Measurements from ENCODE around the gene PDE4A. TPM values are rescaled to one million over a fixed set of nuclear protein-coding genes. Genes with fewer than 3 reads are reported as not detected.

PDE4A gene
- total and polyA plus RNA-seq, 2 donors (not counting 3 experiments of a cell fraction or from before 2014, with no cell fraction given), result 3.8 to 10.0 TPM

DNA sequence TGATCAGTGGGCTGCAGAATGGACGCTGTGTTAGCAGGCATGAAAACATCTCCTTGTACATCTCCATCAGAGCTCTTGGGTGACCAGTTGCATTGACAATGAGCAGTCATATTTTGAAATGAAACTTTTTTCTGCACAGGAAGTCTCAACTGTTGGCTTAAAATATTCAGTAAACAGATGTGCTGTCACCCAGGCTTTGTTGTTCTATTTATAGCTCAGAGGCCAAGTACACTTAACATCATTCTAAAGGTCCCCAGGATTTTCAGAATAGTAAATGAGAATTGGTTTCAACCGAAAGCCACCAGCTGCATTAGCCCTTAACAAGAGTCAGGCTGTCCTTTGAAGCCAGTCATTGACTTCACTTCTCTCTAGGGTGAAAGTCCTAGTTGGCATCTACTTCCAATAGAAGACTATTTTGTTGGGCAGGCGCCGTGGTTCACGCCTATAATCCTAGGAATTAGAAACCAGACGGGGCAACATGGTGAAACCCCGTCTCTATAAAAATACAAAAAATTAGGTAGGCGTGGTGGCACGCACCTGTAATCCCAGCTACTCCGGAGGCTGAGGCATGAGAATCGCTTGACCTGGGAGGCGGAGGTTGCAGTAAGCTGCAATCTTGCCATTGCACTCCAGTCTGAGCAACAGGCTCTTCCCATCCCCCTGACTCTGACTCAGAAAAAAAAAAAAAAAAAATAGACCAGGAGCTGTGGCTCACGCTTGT is 7.9 kb upstream of the PDE4A start:
- Histone ChIP-seq H3K4me1 (ENCODE audit: control insufficient read depth, extremely low read depth, insufficient read depth, low read length) (peaks cover 4% of the 10 kb centered on the region), H3K4me3 (replicated peaks in 1 of 3; ENCODE audit: insufficient read depth in 1 of 3, low read depth in 1 of 3, low read length in 3 of 3) (no peak overlapping the region), H2AFZ (ENCODE audit: low read depth, low read length) (no peak overlapping the region), H3K36me3 (ENCODE audit: control insufficient read depth in 2 of 2, extremely low read depth in 1 of 2, insufficient read depth in 2 of 2, low read length in 2 of 2) (no peaks in the 10 kb centered on the region), H3K9ac (replicated peaks; ENCODE audit: extremely low read depth, insufficient read depth, low read length) (no peak overlapping the region), H3K27me3 (ENCODE audit: control insufficient read depth in 2 of 2, insufficient read depth in 2 of 2, low read length in 2 of 2) (peaks cover 7 to 13% of the 10 kb centered on the region in 2 experiments), H3K4me2 (ENCODE audit: insufficient read depth, low read length) (no peak overlapping the region), H4K20me1 (replicated peaks; ENCODE audit: control insufficient read depth, extremely low read depth, insufficient read depth, low read length) (no peaks in the 10 kb centered on the region), H3K9me1 (replicated peaks; ENCODE audit: control insufficient read depth, extremely low read depth, insufficient read depth, low read length) (no peaks in the 10 kb centered on the region), H3K9me3 (replicated peaks; ENCODE audit: control insufficient read depth, insufficient read depth, low read length) (no peaks in the 10 kb centered on the region), H3K79me2 (ENCODE audit: control insufficient read depth, insufficient read depth, low read length) (no peaks in the 10 kb centered on the region), H3K27ac (ENCODE audit: insufficient read depth, low read depth, low read length) (no peak overlapping the region)
- DNase-seq (ENCODE audit: low read depth, low spot score) (no peak), FAIRE-seq (no peak)
- ChIA-PET CTCF (interaction anchor here (1.4 to 7.5 kb wide), 4 partner anchors 7 to 42 kb away, joined by 4 to 108 read pairs (median 7); partner anchors contain the start of gene CDC37), POLR2A (interaction anchor here (0.6 kb wide), 1 partner anchor 908 kb away, joined by 5 read pairs; no protein-coding TSS in a partner anchor)
- TF ChIP-seq FOS (IDR thresholded peaks at IDR 0.05; ENCODE audit: borderline replicate concordance, insufficient read depth, low read length) (no peak), POLR2A (IDR thresholded peaks at IDR 0.05; ENCODE audit: low read depth, low read length) (no peak)
- TF ChIP-seq, protein P1, sequence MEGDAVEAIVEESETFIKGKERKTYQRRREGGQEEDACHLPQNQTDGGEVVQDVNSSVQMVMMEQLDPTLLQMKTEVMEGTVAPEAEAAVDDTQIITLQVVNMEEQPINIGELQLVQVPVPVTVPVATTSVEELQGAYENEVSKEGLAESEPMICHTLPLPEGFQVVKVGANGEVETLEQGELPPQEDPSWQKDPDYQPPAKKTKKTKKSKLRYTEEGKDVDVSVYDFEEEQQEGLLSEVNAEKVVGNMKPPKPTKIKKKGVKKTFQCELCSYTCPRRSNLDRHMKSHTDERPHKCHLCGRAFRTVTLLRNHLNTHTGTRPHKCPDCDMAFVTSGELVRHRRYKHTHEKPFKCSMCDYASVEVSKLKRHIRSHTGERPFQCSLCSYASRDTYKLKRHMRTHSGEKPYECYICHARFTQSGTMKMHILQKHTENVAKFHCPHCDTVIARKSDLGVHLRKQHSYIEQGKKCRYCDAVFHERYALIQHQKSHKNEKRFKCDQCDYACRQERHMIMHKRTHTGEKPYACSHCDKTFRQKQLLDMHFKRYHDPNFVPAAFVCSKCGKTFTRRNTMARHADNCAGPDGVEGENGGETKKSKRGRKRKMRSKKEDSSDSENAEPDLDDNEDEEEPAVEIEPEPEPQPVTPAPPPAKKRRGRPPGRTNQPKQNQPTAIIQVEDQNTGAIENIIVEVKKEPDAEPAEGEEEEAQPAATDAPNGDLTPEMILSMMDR (IDR thresholded peaks at IDR 0.05; ENCODE audit: extremely low read depth in 1 of 2, insufficient read depth in 1 of 2, low read depth in 1 of 2, low read length in 2 of 2), result no peak
- TF ChIP-seq, protein P2, sequence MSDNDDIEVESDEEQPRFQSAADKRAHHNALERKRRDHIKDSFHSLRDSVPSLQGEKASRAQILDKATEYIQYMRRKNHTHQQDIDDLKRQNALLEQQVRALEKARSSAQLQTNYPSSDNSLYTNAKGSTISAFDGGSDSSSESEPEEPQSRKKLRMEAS (IDR thresholded peaks at IDR 0.05; ENCODE audit: insufficient read depth, insufficient read length), result no peak
- intact Hi-C loops (cut with micrococcal nuclease) (no loop called here), dilution Hi-C loops (cut with MboI; ENCODE audit: extremely low pct_ligation_motif_present, low sequenced_read_pairs) (no loop called here)
- BruUV-seq (replicated peaks), result no TSS peak

DNA sequence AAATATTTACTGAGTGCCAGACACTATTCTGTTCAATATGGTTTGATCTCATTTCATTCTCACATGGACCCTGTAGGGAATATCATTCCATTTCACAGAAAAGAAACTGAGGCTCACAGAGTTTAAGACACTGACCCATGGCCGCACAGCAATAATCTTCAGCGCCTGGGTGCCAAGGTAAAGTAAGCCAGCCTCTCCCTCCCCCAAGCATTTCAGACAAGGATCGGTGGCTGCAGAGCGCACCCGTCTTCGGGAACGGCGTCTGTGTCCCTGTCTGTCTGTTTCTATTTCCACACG is 4.3 kb upstream of the PDE4A start:
- H3K4me2 ChIP-seq (ENCODE audit: insufficient read depth, low read length), result peak overlapping the region; percentile 42
- dilution Hi-C loops (cut with MboI; ENCODE audit: extremely low pct_ligation_motif_present, low sequenced_read_pairs) (no loop called here), intact Hi-C loops (cut with micrococcal nuclease) (loop anchor here (1.0 to 5.0 kb wide), 2 partner anchors 13 to 151 kb away; partner anchors contain the start of genes CDC37, CDKN2D and KRI1)
- H3K9me3 ChIP-seq (replicated peaks; ENCODE audit: control insufficient read depth, insufficient read depth, low read length), result no peaks in the 10 kb centered on the region
- ChIA-PET CTCF (interaction anchor here (0.8 to 7.5 kb wide), 13 partner anchors 10 to 160 kb away, joined by 3 to 108 read pairs (median 5); partner anchors contain the start of genes CDC37, ICAM1 and ICAM5), POLR2A (no interaction called here)
- H3K27ac ChIP-seq (ENCODE audit: insufficient read depth, low read depth, low read length), result no peak overlapping the region
- TF ChIP-seq, protein P1 (IDR thresholded peaks at IDR 0.05; ENCODE audit: extremely low read depth in 1 of 2, insufficient read depth in 1 of 2, low read depth in 1 of 2, low read length in 2 of 2), result no peak
- TF ChIP-seq POLR2A (IDR thresholded peaks at IDR 0.05; ENCODE audit: low read depth, low read length), result no peak
- TF ChIP-seq FOS (IDR thresholded peaks at IDR 0.05; ENCODE audit: borderline replicate concordance, insufficient read depth, low read length), result no peak
- TF ChIP-seq, protein P2 (IDR thresholded peaks at IDR 0.05; ENCODE audit: insufficient read depth, insufficient read length), result no peak
- TF ChIP-seq POLR2AphosphoS5 (IDR thresholded peaks at IDR 0.05; ENCODE audit: insufficient read depth, low read depth, low read length), result no peak
- no peak for TF ChIP-seq JUN (IDR thresholded peaks at IDR 0.05; ENCODE audit: borderline replicate concordance, insufficient read depth, insufficient read length, low read depth)
- TF ChIP-seq GATA2 (IDR thresholded peaks at IDR 0.05; ENCODE audit: insufficient read depth, insufficient read length, low read depth, low read length), result no peak
- no peak for TF ChIP-seq EZH2 (IDR thresholded peaks at IDR 0.05; ENCODE audit: borderline replicate concordance, low read depth, low read length, severe bottlenecking)
- no peak for TF ChIP-seq MYC (IDR thresholded peaks at IDR 0.05; ENCODE audit: low read depth, low read length)
- H3K4me3 ChIP-seq (replicated peaks in 1 of 3; ENCODE audit: insufficient read depth in 1 of 3, low read depth in 1 of 3, low read length in 3 of 3), result peak overlapping the region; percentile 4 to 44 (median 25)
- peaks cover 28 to 32% of the 10 kb centered on the region in 2 experiments for H3K27me3 ChIP-seq (ENCODE audit: control insufficient read depth in 2 of 2, insufficient read depth in 2 of 2, low read length in 2 of 2)
- BruUV-seq (replicated peaks), result no TSS peak
- FAIRE-seq, result no peak
- H3K4me1 ChIP-seq (ENCODE audit: control insufficient read depth, extremely low read depth, insufficient read depth, low read length), result peaks cover 14% of the 10 kb centered on the region
- peak overlapping the region; percentile 13 for H3K9ac ChIP-seq (replicated peaks; ENCODE audit: extremely low read depth, insufficient read depth, low read length)
- DNase-seq (ENCODE audit: low read depth, low spot score), result no peak
- no peaks in the 10 kb centered on the region for H3K9me1 ChIP-seq (replicated peaks; ENCODE audit: control insufficient read depth, extremely low read depth, insufficient read depth, low read length)
- H2AFZ ChIP-seq (ENCODE audit: low read depth, low read length), result peak overlapping the region; percentile 82
- no peaks in the 10 kb centered on the region for H4K20me1 ChIP-seq (replicated peaks; ENCODE audit: control insufficient read depth, extremely low read depth, insufficient read depth, low read length)
- H3K79me2 ChIP-seq (ENCODE audit: control insufficient read depth, insufficient read depth, low read length), result no peaks in the 10 kb centered on the region
- H3K36me3 ChIP-seq (ENCODE audit: control insufficient read depth in 2 of 2, extremely low read depth in 1 of 2, insufficient read depth in 2 of 2, low read length in 2 of 2), result no peaks in the 10 kb centered on the region

Data from endothelial cell of umbilical vein (primary cell).